Measurements from ENCODE around the gene ITGAL.

- TF ChIP-seq POLR2A (IDR thresholded peaks at IDR 0.05) (peak; percentile 67), POLR2AphosphoS5 (IDR thresholded peaks at IDR 0.05) (peak; percentile 17 to 74 (median 73)), CTCF (IDR thresholded peaks at IDR 0.05) (peak in 1 of 5 experiments; percentile 6), EP300 (IDR thresholded peaks at IDR 0.05; ENCODE audit: low read depth) (no peak)
Measured at GRCh38 chr16:30557957-30558788, 85.6 kb downstream of the ITGAL start, which contains the start of gene ZNF764.

All from transverse colon (tissue), 4 donors.